Measurements from ENCODE around the gene PKP1.

GRCh38 chr1:201341377-201341776 is 58.1 kb downstream of the PKP1 start:
- TF ChIP-seq GATA2 (IDR thresholded peaks at IDR 0.05; ENCODE audit: low read depth, low read length) (no peak), GATA3 (IDR thresholded peaks at IDR 0.05; ENCODE audit: low read depth, low read length) (no peak)
